Neural cell (in vitro differentiated cells): ENCODE results near the gene TLE1. TPM values are rescaled to one million over a fixed set of nuclear protein-coding genes. Genes with fewer than 3 reads are reported as not detected.

ENCODE experiments used
- H2AFZ ChIP-seq: fragments of 200-600, 300-800 bp; sonication (generic), shearing (Covaris generic); 2 replicates; pipeline ENCODE4 v1.6.0; 2014; ENCODE audit warnings: low read depth, mild to moderate bottlenecking, antibody characterized with exemption, low read length, moderate library complexity
- H3F3A ChIP-seq: fragments of 200-600 bp; shearing (Covaris generic); 2 replicates; pipeline ENCODE4 v1.6.1; 2016; ENCODE audit warnings: mild to moderate bottlenecking, moderate library complexity, mixed read lengths, antibody characterized with exemption, low read length; ENCODE audit not compliant: insufficient read depth, poor library complexity, severe bottlenecking
- H3K27ac ChIP-seq: fragments of 200-600, 300-800 bp; sonication (generic), shearing (Covaris generic); 2 replicates; pipeline ENCODE4 v1.5.1; 2014; ENCODE audit warnings: mild to moderate bottlenecking, low read length, moderate library complexity
- H3K27me3 ChIP-seq: fragments of 300-800, 200-600 bp; sonication (generic), shearing (Covaris generic); 2 replicates; pipeline ENCODE4 v1.6.0; 2014; ENCODE audit warnings: mild to moderate bottlenecking, low read depth, low read length, moderate library complexity; ENCODE audit not compliant: insufficient read depth
- H3K36me3 ChIP-seq: fragments of 300-800, 200-600 bp; sonication (generic), shearing (Covaris generic); 2 replicates; pipeline ENCODE4 v1.5.1; 2014; ENCODE audit warnings: mild to moderate bottlenecking, antibody characterized with exemption, low read length, moderate library complexity; ENCODE audit not compliant: insufficient read depth
- H3K4me2 ChIP-seq: fragments of 300-800, 200-600 bp; sonication (generic), shearing (Covaris generic); 2 replicates; pipeline ENCODE4 v1.6.0; 2014; ENCODE audit warnings: mild to moderate bottlenecking, low read length
- H3K4me3 ChIP-seq: fragments of 300-800, 200-600 bp; sonication (generic), shearing (Covaris generic); 2 replicates; pipeline ENCODE4 v1.5.1; 2014; ENCODE audit warnings: mild to moderate bottlenecking, low read length, moderate library complexity
- H3K79me2 ChIP-seq: fragments of 200-600 bp; shearing (Covaris generic); replicated peaks from 2 replicates; pipeline ENCODE4 v1.6.0; 2014; ENCODE audit warnings: mild to moderate bottlenecking, low read length, moderate library complexity; ENCODE audit not compliant: insufficient read depth
- H3K9ac ChIP-seq: fragments of 300-800, 200-600 bp; sonication (generic), shearing (Covaris generic); 2 replicates; pipeline ENCODE4 v1.6.1; 2016; ENCODE audit warnings: mild to moderate bottlenecking, low read length, mixed read lengths
- H3K9me2 ChIP-seq: fragments of 200-600 bp; shearing (Covaris generic); 2 replicates; pipeline ENCODE4 v1.6.1; 2016; ENCODE audit warnings: mild to moderate bottlenecking, low read length, mixed read lengths; ENCODE audit not compliant: insufficient read depth
- H3K9me3 ChIP-seq: fragments of 200-600, 300-800 bp; sonication (generic), shearing (Covaris generic); 2 replicates; pipeline ENCODE4 v1.6.1; 2016; ENCODE audit warnings: mild to moderate bottlenecking, mixed run types, low read length, moderate library complexity, mixed read lengths
- H4K20me1 ChIP-seq: fragments of 200-600 bp; shearing (Covaris generic); 2 replicates; pipeline ENCODE4 v1.6.1; 2016; ENCODE audit warnings: mild to moderate bottlenecking, mixed run types; ENCODE audit not compliant: insufficient read depth
- EP300 ChIP-seq: fragments of 450-650 bp; conservative IDR thresholded peaks from 2 replicates; pipeline ENCODE4 v1.6.1; 2014; ENCODE audit warnings: antibody characterized with exemption, mild to moderate bottlenecking, moderate library complexity; ENCODE audit not compliant: poor library complexity, severe bottlenecking
- EZH2 ChIP-seq: fragments of 200-600, 300-800 bp; shearing (Covaris generic), sonication (generic); IDR thresholded peaks from 2 replicates; pipeline ENCODE4 v1.6.1; 2014; ENCODE audit warnings: antibody characterized with exemption, low read length, borderline replicate concordance, mild to moderate bottlenecking; ENCODE audit not compliant: insufficient read depth, poor library complexity, severe bottlenecking
- MXI1 ChIP-seq: fragments of 450-650 bp; conservative IDR thresholded peaks from 2 replicates; pipeline ENCODE4 v1.6.1; 2014; ENCODE audit warnings: antibody characterized with exemption, mild to moderate bottlenecking; ENCODE audit not compliant: poor library complexity, severe bottlenecking
- POLR2AphosphoS5 ChIP-seq: IDR thresholded peaks from 2 replicates; pipeline ENCODE4 v1.6.1; 2012
- RAD21 ChIP-seq: fragments of 450-650 bp; conservative IDR thresholded peaks from 2 replicates; pipeline ENCODE4 v1.6.1; 2014; ENCODE audit warnings: antibody characterized with exemption, mild to moderate bottlenecking, moderate library complexity
- SMC3 ChIP-seq: fragments of 450-650 bp; conservative IDR thresholded peaks from 2 replicates; pipeline ENCODE4 v1.6.1; 2014; ENCODE audit warnings: antibody characterized with exemption, mild to moderate bottlenecking, moderate library complexity; ENCODE audit not compliant: poor library complexity
- TAF1 ChIP-seq: IDR thresholded peaks from 2 replicates; pipeline ENCODE4 v1.6.1; 2012; ENCODE audit warnings: low read depth
- polyA plus RNA-seq: library from polyadenylated mRNA; depleted of rRNA; stranded (reverse); fragments of >200 nt; gene quantifications from 2 replicates; pipeline ENCODE4 v1.2.3, GENCODE V29; 2014
- TF ChIP-seq, protein P1 (sequence below): fragments of 450-650 bp; IDR thresholded peaks from 2 replicates; pipeline ENCODE4 v1.5.1; 2014; ENCODE audit warnings: antibody characterized with exemption, mild to moderate bottlenecking, moderate library complexity; ENCODE audit not compliant: poor library complexity, severe bottlenecking
- TF ChIP-seq, protein P2 (sequence below): IDR thresholded peaks from 2 replicates; pipeline ENCODE4 v1.6.1; 2012; ENCODE audit warnings: borderline replicate concordance

The TLE1 gene
- polyA plus RNA-seq, 1 donor from 2014 or later: 93.6 TPM

GRCh38 chr9:81656004-81656403 lies 33.3 kb downstream of the TLE1 start:
- Histone ChIP-seq H3K4me3 (no peak overlapping the region), H3K27ac (no peak overlapping the region), H3K27me3 (no peaks in the 10 kb centered on the region), H3K9me3 (no peaks in the 10 kb centered on the region), H3K4me2 (no peak overlapping the region), H3K9me2 (no peaks in the 10 kb centered on the region), H2AFZ (no peak overlapping the region), H3F3A (peaks cover 3% of the 10 kb centered on the region), H3K36me3 (no peaks in the 10 kb centered on the region), H3K9ac (no peak overlapping the region), H3K79me2 (peaks cover 66% of the 10 kb centered on the region), H4K20me1 (no peaks in the 10 kb centered on the region)
- TF ChIP-seq MXI1 (no peak), EP300 (no peak), TAF1 (no peak), POLR2AphosphoS5 (no peak), RAD21 (no peak), SMC3 (no peak), EZH2 (no peak)
- TF ChIP-seq, protein P1, sequence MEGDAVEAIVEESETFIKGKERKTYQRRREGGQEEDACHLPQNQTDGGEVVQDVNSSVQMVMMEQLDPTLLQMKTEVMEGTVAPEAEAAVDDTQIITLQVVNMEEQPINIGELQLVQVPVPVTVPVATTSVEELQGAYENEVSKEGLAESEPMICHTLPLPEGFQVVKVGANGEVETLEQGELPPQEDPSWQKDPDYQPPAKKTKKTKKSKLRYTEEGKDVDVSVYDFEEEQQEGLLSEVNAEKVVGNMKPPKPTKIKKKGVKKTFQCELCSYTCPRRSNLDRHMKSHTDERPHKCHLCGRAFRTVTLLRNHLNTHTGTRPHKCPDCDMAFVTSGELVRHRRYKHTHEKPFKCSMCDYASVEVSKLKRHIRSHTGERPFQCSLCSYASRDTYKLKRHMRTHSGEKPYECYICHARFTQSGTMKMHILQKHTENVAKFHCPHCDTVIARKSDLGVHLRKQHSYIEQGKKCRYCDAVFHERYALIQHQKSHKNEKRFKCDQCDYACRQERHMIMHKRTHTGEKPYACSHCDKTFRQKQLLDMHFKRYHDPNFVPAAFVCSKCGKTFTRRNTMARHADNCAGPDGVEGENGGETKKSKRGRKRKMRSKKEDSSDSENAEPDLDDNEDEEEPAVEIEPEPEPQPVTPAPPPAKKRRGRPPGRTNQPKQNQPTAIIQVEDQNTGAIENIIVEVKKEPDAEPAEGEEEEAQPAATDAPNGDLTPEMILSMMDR: no peak
- TF ChIP-seq, protein P2, sequence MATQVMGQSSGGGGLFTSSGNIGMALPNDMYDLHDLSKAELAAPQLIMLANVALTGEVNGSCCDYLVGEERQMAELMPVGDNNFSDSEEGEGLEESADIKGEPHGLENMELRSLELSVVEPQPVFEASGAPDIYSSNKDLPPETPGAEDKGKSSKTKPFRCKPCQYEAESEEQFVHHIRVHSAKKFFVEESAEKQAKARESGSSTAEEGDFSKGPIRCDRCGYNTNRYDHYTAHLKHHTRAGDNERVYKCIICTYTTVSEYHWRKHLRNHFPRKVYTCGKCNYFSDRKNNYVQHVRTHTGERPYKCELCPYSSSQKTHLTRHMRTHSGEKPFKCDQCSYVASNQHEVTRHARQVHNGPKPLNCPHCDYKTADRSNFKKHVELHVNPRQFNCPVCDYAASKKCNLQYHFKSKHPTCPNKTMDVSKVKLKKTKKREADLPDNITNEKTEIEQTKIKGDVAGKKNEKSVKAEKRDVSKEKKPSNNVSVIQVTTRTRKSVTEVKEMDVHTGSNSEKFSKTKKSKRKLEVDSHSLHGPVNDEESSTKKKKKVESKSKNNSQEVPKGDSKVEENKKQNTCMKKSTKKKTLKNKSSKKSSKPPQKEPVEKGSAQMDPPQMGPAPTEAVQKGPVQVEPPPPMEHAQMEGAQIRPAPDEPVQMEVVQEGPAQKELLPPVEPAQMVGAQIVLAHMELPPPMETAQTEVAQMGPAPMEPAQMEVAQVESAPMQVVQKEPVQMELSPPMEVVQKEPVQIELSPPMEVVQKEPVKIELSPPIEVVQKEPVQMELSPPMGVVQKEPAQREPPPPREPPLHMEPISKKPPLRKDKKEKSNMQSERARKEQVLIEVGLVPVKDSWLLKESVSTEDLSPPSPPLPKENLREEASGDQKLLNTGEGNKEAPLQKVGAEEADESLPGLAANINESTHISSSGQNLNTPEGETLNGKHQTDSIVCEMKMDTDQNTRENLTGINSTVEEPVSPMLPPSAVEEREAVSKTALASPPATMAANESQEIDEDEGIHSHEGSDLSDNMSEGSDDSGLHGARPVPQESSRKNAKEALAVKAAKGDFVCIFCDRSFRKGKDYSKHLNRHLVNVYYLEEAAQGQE: no peak

GRCh38 chr9:81653240-81653639 lies 36.1 kb downstream of the TLE1 start:
- Histone ChIP-seq H3K36me3 (no peaks in the 10 kb centered on the region), H3K9me3 (no peaks in the 10 kb centered on the region), H3K9me2 (no peaks in the 10 kb centered on the region), H3K4me3 (no peak overlapping the region), H3K27me3 (no peaks in the 10 kb centered on the region), H2AFZ (no peak overlapping the region), H3K79me2 (peaks cover 46% of the 10 kb centered on the region), H3F3A (peaks cover 15% of the 10 kb centered on the region), H3K9ac (no peak overlapping the region), H4K20me1 (no peaks in the 10 kb centered on the region), H3K27ac (no peak overlapping the region), H3K4me2 (no peak overlapping the region)
- TF ChIP-seq EP300 (no peak), RAD21 (no peak), TAF1 (no peak), MXI1 (no peak), SMC3 (no peak), EZH2 (no peak), POLR2AphosphoS5 (no peak)
- TF ChIP-seq, protein P1: no peak
- TF ChIP-seq, protein P2: no peak
